ENCODE data around the gene PRKRA.

DNA sequence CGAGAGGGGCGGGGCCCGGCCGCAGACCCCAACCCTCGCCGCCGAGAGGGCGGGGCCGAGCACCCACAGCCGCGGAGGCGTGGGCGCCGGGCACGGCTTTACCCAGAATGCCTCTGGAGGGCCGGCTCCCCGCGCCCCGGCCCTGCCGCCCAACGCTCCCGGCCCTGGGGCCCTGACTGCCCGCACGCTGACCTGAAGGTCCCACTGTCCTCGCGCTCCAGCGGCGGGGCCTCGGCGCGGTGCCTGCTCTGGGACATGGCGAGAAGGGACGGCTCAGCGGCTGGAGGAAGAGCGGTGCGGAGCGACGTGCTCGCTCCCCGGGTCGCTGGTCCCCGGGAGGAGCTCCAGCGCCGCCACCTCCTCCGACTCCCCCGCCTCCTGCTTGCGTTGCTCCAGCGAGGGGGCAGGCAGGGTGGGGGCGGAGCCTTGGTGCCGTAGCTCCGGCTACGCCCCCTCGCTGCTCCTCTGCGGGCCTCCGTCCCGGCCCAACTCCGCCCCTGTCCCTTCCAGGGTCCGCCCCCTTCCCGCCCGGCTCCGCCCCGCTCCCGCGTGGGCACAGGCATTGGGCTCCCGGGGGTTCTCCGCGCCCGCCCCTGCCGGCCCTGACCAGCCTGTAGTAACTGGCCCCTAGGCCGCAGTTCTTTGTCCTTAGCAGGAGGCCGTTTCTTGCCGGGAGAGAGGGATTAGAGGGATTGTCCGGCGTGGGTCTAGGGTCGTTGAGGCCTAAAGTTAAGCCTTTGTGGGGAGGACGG is at the start of gene PRKRA, which contains the start of gene PJVK:
- TF ChIP-seq, protein P1, sequence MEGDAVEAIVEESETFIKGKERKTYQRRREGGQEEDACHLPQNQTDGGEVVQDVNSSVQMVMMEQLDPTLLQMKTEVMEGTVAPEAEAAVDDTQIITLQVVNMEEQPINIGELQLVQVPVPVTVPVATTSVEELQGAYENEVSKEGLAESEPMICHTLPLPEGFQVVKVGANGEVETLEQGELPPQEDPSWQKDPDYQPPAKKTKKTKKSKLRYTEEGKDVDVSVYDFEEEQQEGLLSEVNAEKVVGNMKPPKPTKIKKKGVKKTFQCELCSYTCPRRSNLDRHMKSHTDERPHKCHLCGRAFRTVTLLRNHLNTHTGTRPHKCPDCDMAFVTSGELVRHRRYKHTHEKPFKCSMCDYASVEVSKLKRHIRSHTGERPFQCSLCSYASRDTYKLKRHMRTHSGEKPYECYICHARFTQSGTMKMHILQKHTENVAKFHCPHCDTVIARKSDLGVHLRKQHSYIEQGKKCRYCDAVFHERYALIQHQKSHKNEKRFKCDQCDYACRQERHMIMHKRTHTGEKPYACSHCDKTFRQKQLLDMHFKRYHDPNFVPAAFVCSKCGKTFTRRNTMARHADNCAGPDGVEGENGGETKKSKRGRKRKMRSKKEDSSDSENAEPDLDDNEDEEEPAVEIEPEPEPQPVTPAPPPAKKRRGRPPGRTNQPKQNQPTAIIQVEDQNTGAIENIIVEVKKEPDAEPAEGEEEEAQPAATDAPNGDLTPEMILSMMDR (IDR thresholded peaks at IDR 0.05; ENCODE audit: poor library complexity, severe bottlenecking), result no peak
- TF ChIP-seq EZH2 (IDR thresholded peaks at IDR 0.05; ENCODE audit: borderline replicate concordance, insufficient read depth, low read length, poor library complexity, severe bottlenecking) (no peak), TAF1 (IDR thresholded peaks at IDR 0.05; ENCODE audit: low read depth) (peak; percentile 80), POLR2AphosphoS5 (IDR thresholded peaks at IDR 0.05) (peak; percentile 86), EP300 (conservative IDR thresholded peaks at IDR 0.05; ENCODE audit: poor library complexity, severe bottlenecking) (peak; percentile 82), MXI1 (conservative IDR thresholded peaks at IDR 0.05; ENCODE audit: poor library complexity, severe bottlenecking) (peak; percentile 88)
